ENCODE results near the gene RGS6. TPM values are rescaled to one million over a fixed set of nuclear protein-coding genes. Genes with fewer than 3 reads are reported as not detected.
A peak's percentile ranks its signal among the peaks of the same experiment; 100 is the strongest.

Gene RGS6
- total RNA-seq, 4 donors from 2014 or later, result 0.54 to 9.1 (median 3.3) TPM

- H3K27me3 ChIP-seq, result no peaks in the 10 kb centered on the region
- no peaks in the 10 kb centered on the region for H3K4me1 ChIP-seq
- H3K27ac ChIP-seq, result no peak overlapping the region
- H3K9me3 ChIP-seq, result no peaks in the 10 kb centered on the region
- H3K36me3 ChIP-seq, result no peaks in the 10 kb centered on the region
- DNase-seq, result no peak
- no peak overlapping the region for H3K4me3 ChIP-seq
- TF ChIP-seq, protein P1, sequence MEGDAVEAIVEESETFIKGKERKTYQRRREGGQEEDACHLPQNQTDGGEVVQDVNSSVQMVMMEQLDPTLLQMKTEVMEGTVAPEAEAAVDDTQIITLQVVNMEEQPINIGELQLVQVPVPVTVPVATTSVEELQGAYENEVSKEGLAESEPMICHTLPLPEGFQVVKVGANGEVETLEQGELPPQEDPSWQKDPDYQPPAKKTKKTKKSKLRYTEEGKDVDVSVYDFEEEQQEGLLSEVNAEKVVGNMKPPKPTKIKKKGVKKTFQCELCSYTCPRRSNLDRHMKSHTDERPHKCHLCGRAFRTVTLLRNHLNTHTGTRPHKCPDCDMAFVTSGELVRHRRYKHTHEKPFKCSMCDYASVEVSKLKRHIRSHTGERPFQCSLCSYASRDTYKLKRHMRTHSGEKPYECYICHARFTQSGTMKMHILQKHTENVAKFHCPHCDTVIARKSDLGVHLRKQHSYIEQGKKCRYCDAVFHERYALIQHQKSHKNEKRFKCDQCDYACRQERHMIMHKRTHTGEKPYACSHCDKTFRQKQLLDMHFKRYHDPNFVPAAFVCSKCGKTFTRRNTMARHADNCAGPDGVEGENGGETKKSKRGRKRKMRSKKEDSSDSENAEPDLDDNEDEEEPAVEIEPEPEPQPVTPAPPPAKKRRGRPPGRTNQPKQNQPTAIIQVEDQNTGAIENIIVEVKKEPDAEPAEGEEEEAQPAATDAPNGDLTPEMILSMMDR (IDR thresholded peaks at IDR 0.05), result no peak
- TF ChIP-seq POLR2A (IDR thresholded peaks at IDR 0.05), result no peak
These were observed 567.5 kb downstream of the RGS6 start for GRCh38 chr14:72499746-72500145.

GRCh38 chr14:72500234-72500838, 568.1 kb downstream of the RGS6 start:
- TF ChIP-seq POLR2A (IDR thresholded peaks at IDR 0.05), result no peak
- TF ChIP-seq, protein P1 (IDR thresholded peaks at IDR 0.05), result no peak
- Histone ChIP-seq H3K4me1 (no peaks in the 10 kb centered on the region), H3K9me3 (no peaks in the 10 kb centered on the region), H3K27me3 (no peaks in the 10 kb centered on the region), H3K27ac (no peak overlapping the region), H3K36me3 (no peaks in the 10 kb centered on the region), H3K4me3 (no peak overlapping the region)
- DNase-seq, result no peak

DNA sequence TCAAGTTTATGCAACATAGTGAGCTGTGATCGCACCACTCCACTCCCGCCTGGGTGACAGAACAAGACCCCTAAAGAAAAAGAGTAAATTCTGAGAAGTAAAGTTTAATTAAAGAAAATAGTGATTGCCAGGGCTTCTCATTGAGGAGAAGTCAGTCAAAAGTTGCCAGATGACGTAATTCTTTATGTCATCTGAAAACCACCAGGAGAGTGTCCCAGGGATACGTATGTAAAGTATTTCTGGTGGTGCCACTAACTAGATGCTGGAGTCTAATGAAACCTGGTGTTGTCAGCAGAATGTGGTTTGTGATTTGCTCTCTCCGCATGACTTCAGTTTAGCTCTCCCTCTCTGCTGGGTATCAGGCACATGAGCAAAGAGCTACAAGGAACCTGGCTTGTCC, 569.2 kb downstream of the RGS6 start:
- Histone ChIP-seq H3K27me3 (no peaks in the 10 kb centered on the region), H3K9me3 (no peaks in the 10 kb centered on the region), H3K4me1 (no peaks in the 10 kb centered on the region), H3K27ac (no peak overlapping the region), H3K36me3 (no peaks in the 10 kb centered on the region), H3K4me3 (no peak overlapping the region)
- DNase-seq, result no peak
- TF ChIP-seq POLR2A (IDR thresholded peaks at IDR 0.05), result no peak
- TF ChIP-seq, protein P1 (IDR thresholded peaks at IDR 0.05), result no peak

DNA sequence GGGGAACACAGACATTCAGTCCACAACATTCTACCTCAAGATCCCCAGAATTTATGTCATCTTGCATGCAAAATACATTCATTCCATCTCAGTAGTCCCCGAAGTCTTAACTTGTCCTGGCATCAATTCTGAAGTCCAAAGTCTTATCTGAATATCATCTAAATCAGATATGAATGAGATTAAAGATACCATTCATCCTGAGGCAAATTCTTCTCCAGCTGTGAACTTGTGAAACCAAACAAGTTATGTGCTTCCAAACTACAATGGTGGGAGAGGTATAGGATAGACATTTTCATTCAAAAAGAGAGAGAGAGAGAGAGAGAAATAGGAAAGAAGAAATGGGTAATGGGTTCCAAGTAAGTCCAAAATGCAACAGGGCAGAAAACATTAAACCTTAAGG, 571.0 kb downstream of the RGS6 start:
- H3K4me3 ChIP-seq, result no peak overlapping the region
- no peaks in the 10 kb centered on the region for H3K4me1 ChIP-seq
- no peaks in the 10 kb centered on the region for H3K27me3 ChIP-seq
- no peak overlapping the region for H3K27ac ChIP-seq
- no peak for DNase-seq
- no peaks in the 10 kb centered on the region for H3K36me3 ChIP-seq
- TF ChIP-seq POLR2A (IDR thresholded peaks at IDR 0.05), result no peak
- TF ChIP-seq, protein P1 (IDR thresholded peaks at IDR 0.05), result no peak
- H3K9me3 ChIP-seq, result no peaks in the 10 kb centered on the region

DNA sequence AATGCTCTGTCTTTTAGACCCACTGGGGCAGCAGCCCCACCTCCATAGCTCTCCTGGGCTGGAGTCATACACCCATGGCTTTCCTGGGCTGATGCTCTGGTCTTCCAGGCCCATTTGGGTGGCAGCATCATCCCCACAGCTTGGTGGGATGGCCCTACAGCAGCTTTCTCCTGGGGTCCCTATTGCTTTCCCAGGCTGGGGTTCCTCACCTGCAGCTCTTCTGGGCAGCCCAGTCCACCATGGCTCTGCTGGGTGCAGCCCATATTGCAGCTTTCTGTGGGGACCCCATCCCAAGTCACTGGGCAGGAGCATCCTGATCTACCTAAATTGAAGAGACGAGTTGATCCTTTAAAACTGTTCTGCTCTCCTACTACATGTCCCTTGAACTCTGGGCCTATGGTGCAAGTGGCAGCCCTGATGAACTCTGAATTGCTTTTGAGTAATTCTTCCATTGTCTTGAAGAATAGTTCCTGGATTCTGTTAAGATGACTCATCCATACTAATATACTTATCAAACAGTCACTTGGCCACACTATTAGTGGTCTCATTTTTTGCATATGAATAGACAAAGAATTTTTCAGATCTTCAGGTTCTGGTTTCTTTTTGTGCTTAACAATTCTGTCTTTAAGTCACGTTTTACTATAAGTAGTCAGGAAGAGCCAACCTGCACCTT, 571.6 kb downstream of the RGS6 start:
- Histone ChIP-seq H3K36me3 (no peaks in the 10 kb centered on the region), H3K4me3 (no peak overlapping the region), H3K4me1 (no peaks in the 10 kb centered on the region), H3K27me3 (no peaks in the 10 kb centered on the region), H3K9me3 (no peaks in the 10 kb centered on the region), H3K27ac (no peak overlapping the region)
- no peak for TF ChIP-seq POLR2A (IDR thresholded peaks at IDR 0.05)
- peak in 1 of 3 donors; percentile 2 for DNase-seq

- no peak for TF ChIP-seq POLR2A (IDR thresholded peaks at IDR 0.05)
- TF ChIP-seq, protein P1 (IDR thresholded peaks at IDR 0.05), result no peak
These were observed 578.3 kb downstream of the RGS6 start for GRCh38 chr14:72510566-72510965.

More at GRCh38 chr14:72510566-72510965, 578.3 kb downstream of the RGS6 start:
- Histone ChIP-seq H3K36me3 (no peaks in the 10 kb centered on the region), H3K4me1 (no peaks in the 10 kb centered on the region), H3K27me3 (no peaks in the 10 kb centered on the region), H3K27ac (no peak overlapping the region), H3K9me3 (no peaks in the 10 kb centered on the region), H3K4me3 (no peak overlapping the region)
- DNase-seq, result no peak
